Neutrophil (primary cell): Measurements from ENCODE around the gene PAQR4.

ENCODE experiments used
- H3K27ac ChIP-seq: fragments of 200-600 bp; sonication (generic); 2 replicates; pipeline ENCODE4 v1.5.1; 2016; ENCODE audit warnings: mild to moderate bottlenecking, moderate library complexity
- H3K27me3 ChIP-seq: fragments of 200-600 bp; sonication (generic); 2 replicates; pipeline ENCODE4 v1.6.0; 2016; ENCODE audit warnings: mild to moderate bottlenecking
- H3K36me3 ChIP-seq: fragments of 200-600 bp; sonication (generic); 2 replicates; pipeline ENCODE4 v1.5.1; 2017
- H3K4me1 ChIP-seq, 2 experiments: fragments of 200-600 bp in 1 of 2; sonication (generic) in 1 of 2; 1 replicate in 1 of 2; 2 replicates in 1 of 2; pipeline versions ENCODE4 v1.5.1 to v1.6.1; 2013 to 2016; ENCODE audit warnings: low read depth in 1 of 2, low read length in 1 of 2, mild to moderate bottlenecking in 1 of 2, moderate library complexity in 1 of 2; ENCODE audit not compliant: control insufficient read depth in 1 of 2, insufficient read depth in 1 of 2
- H3K4me3 ChIP-seq, 2 experiments: fragments of 200-600 bp in 1 of 2; sonication (generic) in 1 of 2; 1 replicate in 1 of 2; 2 replicates in 1 of 2; pipeline ENCODE4 v1.5.1; 2013 to 2016; ENCODE audit warnings: low read depth in 1 of 2, low read length in 1 of 2, mild to moderate bottlenecking in 1 of 2, moderate library complexity in 1 of 2
- H3K9me3 ChIP-seq: fragments of 200-600 bp; sonication (generic); 2 replicates; pipeline ENCODE4 v1.5.1; 2016
- CTCF ChIP-seq: fragments of 200-600 bp; sonication (generic); IDR thresholded peaks from 2 replicates; pipeline ENCODE4 v1.5.1; 2016; ENCODE audit warnings: antibody characterized with exemption

The PAQR4 gene

GRCh38 chr16:3007059-3007956 is 38.2 kb downstream of the PAQR4 start:
- Histone ChIP-seq H3K36me3 (peaks cover 5% of the 10 kb centered on the region), H3K9me3 (no peaks in the 10 kb centered on the region), H3K4me3 (peak overlapping the region; percentile 66 to 74), H3K27ac (peak overlapping the region; percentile 98), H3K4me1 (peaks cover 69 to 72% of the 10 kb centered on the region in 2 experiments), H3K27me3 (no peaks in the 10 kb centered on the region)
- TF ChIP-seq CTCF = no peak

- TF ChIP-seq CTCF = peak; percentile 37
- H3K4me3 ChIP-seq = peak overlapping the region; percentile 66 to 74
- H3K27me3 ChIP-seq = no peaks in the 10 kb centered on the region
- no peaks in the 10 kb centered on the region for H3K9me3 ChIP-seq
- peak overlapping the region; percentile 98 for H3K27ac ChIP-seq
- peaks cover 74 to 76% of the 10 kb centered on the region in 2 experiments for H3K4me1 ChIP-seq
- H3K36me3 ChIP-seq = peaks cover 4% of the 10 kb centered on the region
Measured at GRCh38 chr16:3007957-3008689, 39.0 kb downstream of the PAQR4 start.

- Histone ChIP-seq H3K27ac (peak overlapping the region; percentile 98), H3K27me3 (no peaks in the 10 kb centered on the region), H3K36me3 (peaks cover 9% of the 10 kb centered on the region), H3K9me3 (no peaks in the 10 kb centered on the region), H3K4me3 (peak overlapping the region; percentile 66 to 74), H3K4me1 (peaks cover 68 to 74% of the 10 kb centered on the region in 2 experiments)
- TF ChIP-seq CTCF = no peak
Measured at GRCh38 chr16:3008690-3009037, 39.5 kb downstream of the PAQR4 start.

GRCh38 chr16:3009568-3010390 is 40.6 kb downstream of the PAQR4 start:
- H3K4me1 ChIP-seq = peaks cover 68 to 73% of the 10 kb centered on the region in 2 experiments
- H3K27ac ChIP-seq = peak overlapping the region; percentile 98
- no peak for TF ChIP-seq CTCF
- H3K27me3 ChIP-seq = no peaks in the 10 kb centered on the region
- H3K9me3 ChIP-seq = no peaks in the 10 kb centered on the region
- H3K36me3 ChIP-seq = peaks cover 14% of the 10 kb centered on the region
- H3K4me3 ChIP-seq = peak overlapping the region in 1 of 2 experiments; percentile 74

- Histone ChIP-seq H3K4me1 (peaks cover 65% of the 10 kb centered on the region in 2 experiments), H3K9me3 (no peaks in the 10 kb centered on the region), H3K27me3 (no peaks in the 10 kb centered on the region), H3K27ac (peak overlapping the region; percentile 98), H3K4me3 (no peak overlapping the region), H3K36me3 (peaks cover 17% of the 10 kb centered on the region)
- no peak for TF ChIP-seq CTCF
Measured at GRCh38 chr16:3010510-3010909, 41.4 kb downstream of the PAQR4 start.
